GM12892 (cell line): Measurements from ENCODE around the gene MAPK14.

Experiments
- DNase-seq: peaks from one replicate; pipeline ENCODE4 v3.0.0; 2011; ENCODE audit not compliant: insufficient read length
- FAIRE-seq: peaks from 2 replicates; lab custom pipeline; 2011; peaks lifted over from hg19 to GRCh38; lab: Jason Lieb, UNC
- POLR2A ChIP-seq: IDR thresholded peaks from 2 replicates; pipeline ENCODE4 v1.6.1; 2011; ENCODE audit warnings: low read depth, low read length, control low read depth
- POLR2AphosphoS5 ChIP-seq: IDR thresholded peaks from 2 replicates; pipeline ENCODE4 v1.6.1; 2011; ENCODE audit warnings: low read depth, low read length, control low read depth
- TAF1 ChIP-seq: IDR thresholded peaks from 2 replicates; pipeline ENCODE4 v1.6.1; 2011; ENCODE audit warnings: low read depth, mild to moderate bottlenecking, control low read depth, low read length, borderline replicate concordance

Gene MAPK14

GRCh38 chr6:36160147-36160760 lies 132.6 kb downstream of the MAPK14 start:
- TF ChIP-seq TAF1 (no peak), POLR2AphosphoS5 (no peak), POLR2A (no peak)
- DNase-seq (no peak), FAIRE-seq (no peak)
